ENCODE results near the gene NPAS2. TPM values are rescaled to one million over a fixed set of nuclear protein-coding genes. Genes with fewer than 3 reads are reported as not detected.

NPAS2 gene
- total RNA-seq, 1 donor from 2014 or later: 5.5 TPM

- FAIRE-seq: no peak
- Histone ChIP-seq H2AFZ (ENCODE audit: low read depth, low read length) (no peak overlapping the region), H3K27ac (ENCODE audit: low read depth, low read length) (no peak overlapping the region), H3K4me1 (ENCODE audit: insufficient read depth, low read length) (peaks cover 10% of the 10 kb centered on the region), H4K20me1 (ENCODE audit: insufficient read depth, low read length) (peaks cover 17% of the 10 kb centered on the region), H3K36me3 (ENCODE audit: insufficient read depth, low read length) (no peaks in the 10 kb centered on the region), H3K9me3 (ENCODE audit: insufficient read depth, low read depth, low read length) (no peaks in the 10 kb centered on the region), H3K4me2 (ENCODE audit: low read length) (no peak overlapping the region), H3K9ac (ENCODE audit: low read length) (no peak overlapping the region), H3K27me3 (ENCODE audit: insufficient read depth, low read length) (no peaks in the 10 kb centered on the region), H3K79me2 (ENCODE audit: insufficient read depth, low read length) (peaks cover 20% of the 10 kb centered on the region), H3K4me3 (ENCODE audit: insufficient read depth, low read depth, low read length) (no peak overlapping the region)
- Mint-ChIP-seq H3K27ac (ENCODE audit: unreplicated experiment) (no peak overlapping the region), H3K27me3 (ENCODE audit: low read depth, unreplicated experiment) (peaks cover 1% of the 10 kb centered on the region), H3K36me3 (ENCODE audit: low read depth, unreplicated experiment) (no peaks in the 10 kb centered on the region), H3K4me3 (ENCODE audit: unreplicated experiment) (no peak overlapping the region), H3K9me3 (ENCODE audit: unreplicated experiment) (no peaks in the 10 kb centered on the region), H3K4me1 (ENCODE audit: low read depth, unreplicated experiment) (peaks cover 8% of the 10 kb centered on the region)
- DNase-seq (ENCODE audit: low read depth): no peak
- no peak for TF ChIP-seq EZH2 (IDR thresholded peaks at IDR 0.05; ENCODE audit: insufficient read depth, low read length)
Measured at GRCh38 chr2:100859902-100860301, 40.0 kb downstream of the NPAS2 start.

- H4K20me1 ChIP-seq (ENCODE audit: insufficient read depth, low read length): peaks cover 15% of the 10 kb centered on the region
- H3K9me3 ChIP-seq (ENCODE audit: insufficient read depth, low read depth, low read length): no peaks in the 10 kb centered on the region
- no peaks in the 10 kb centered on the region for H3K9me3 Mint-ChIP-seq (ENCODE audit: unreplicated experiment)
- H3K4me3 ChIP-seq (ENCODE audit: insufficient read depth, low read depth, low read length): no peak overlapping the region
- H3K4me1 ChIP-seq (ENCODE audit: insufficient read depth, low read length): peaks cover 10% of the 10 kb centered on the region
- peaks cover 19% of the 10 kb centered on the region for H3K79me2 ChIP-seq (ENCODE audit: insufficient read depth, low read length)
- H3K27ac Mint-ChIP-seq (ENCODE audit: unreplicated experiment): no peak overlapping the region
- H3K27me3 Mint-ChIP-seq (ENCODE audit: low read depth, unreplicated experiment): no peaks in the 10 kb centered on the region
- H2AFZ ChIP-seq (ENCODE audit: low read depth, low read length): no peak overlapping the region
- H3K36me3 ChIP-seq (ENCODE audit: insufficient read depth, low read length): no peaks in the 10 kb centered on the region
- no peak overlapping the region for H3K27ac ChIP-seq (ENCODE audit: low read depth, low read length)
- FAIRE-seq (no peak), DNase-seq (ENCODE audit: low read depth) (no peak)
- H3K27me3 ChIP-seq (ENCODE audit: insufficient read depth, low read length): no peaks in the 10 kb centered on the region
- H3K36me3 Mint-ChIP-seq (ENCODE audit: low read depth, unreplicated experiment): no peaks in the 10 kb centered on the region
- TF ChIP-seq EZH2 (IDR thresholded peaks at IDR 0.05; ENCODE audit: insufficient read depth, low read length) (no peak), CTCF (IDR thresholded peaks at IDR 0.05; ENCODE audit: insufficient read depth, low read depth, low read length) (no peak)
- H3K4me2 ChIP-seq (ENCODE audit: low read length): no peak overlapping the region
- H3K4me3 Mint-ChIP-seq (ENCODE audit: unreplicated experiment): no peak overlapping the region
- no peak overlapping the region for H3K9ac ChIP-seq (ENCODE audit: low read length)
- peaks cover 15% of the 10 kb centered on the region for H3K4me1 Mint-ChIP-seq (ENCODE audit: low read depth, unreplicated experiment)
Measured at GRCh38 chr2:100861340-100861739, 41.4 kb downstream of the NPAS2 start.

- no peaks in the 10 kb centered on the region for H3K9me3 Mint-ChIP-seq (ENCODE audit: unreplicated experiment)
- Histone ChIP-seq H3K9me3 (ENCODE audit: insufficient read depth, low read depth, low read length) (no peaks in the 10 kb centered on the region), H4K20me1 (ENCODE audit: insufficient read depth, low read length) (peaks cover 15% of the 10 kb centered on the region), H3K4me3 (ENCODE audit: insufficient read depth, low read depth, low read length) (no peak overlapping the region), H3K27ac (ENCODE audit: low read depth, low read length) (no peak overlapping the region), H3K36me3 (ENCODE audit: insufficient read depth, low read length) (no peaks in the 10 kb centered on the region), H3K4me2 (ENCODE audit: low read length) (no peak overlapping the region), H3K9ac (ENCODE audit: low read length) (no peak overlapping the region), H3K4me1 (ENCODE audit: insufficient read depth, low read length) (peaks cover 10% of the 10 kb centered on the region), H3K79me2 (ENCODE audit: insufficient read depth, low read length) (peaks cover 19% of the 10 kb centered on the region), H3K27me3 (ENCODE audit: insufficient read depth, low read length) (no peaks in the 10 kb centered on the region), H2AFZ (ENCODE audit: low read depth, low read length) (no peak overlapping the region)
- TF ChIP-seq EZH2 (IDR thresholded peaks at IDR 0.05; ENCODE audit: insufficient read depth, low read length) (no peak), CTCF (IDR thresholded peaks at IDR 0.05; ENCODE audit: insufficient read depth, low read depth, low read length) (no peak)
- H3K27ac Mint-ChIP-seq (ENCODE audit: unreplicated experiment): no peak overlapping the region
- FAIRE-seq (no peak), DNase-seq (ENCODE audit: low read depth) (no peak)
- H3K27me3 Mint-ChIP-seq (ENCODE audit: low read depth, unreplicated experiment): no peaks in the 10 kb centered on the region
- peaks cover 17% of the 10 kb centered on the region for H3K4me1 Mint-ChIP-seq (ENCODE audit: low read depth, unreplicated experiment)
- H3K4me3 Mint-ChIP-seq (ENCODE audit: unreplicated experiment): no peak overlapping the region
- no peaks in the 10 kb centered on the region for H3K36me3 Mint-ChIP-seq (ENCODE audit: low read depth, unreplicated experiment)
Measured at GRCh38 chr2:100862081-100862480, 42.1 kb downstream of the NPAS2 start.

Data from astrocyte (in vitro differentiated cells and primary cell).